CD4-positive, alpha-beta T cell treated with Interleukin-4 for 4 hours (primary cell): ENCODE results near the gene TUBGCP3.
A peak's percentile ranks its signal among the peaks of the same experiment; 100 is the strongest.
"Not testable (repeated sequence)": the region's sequence is repeated elsewhere in the genome, so short reads cannot be mapped to it uniquely, and the experiment has no call there.

Experiments
- DNase-seq: peaks from one replicate; pipeline ENCODE4 v3.0.0-alpha.2; 2020

Gene TUBGCP3

GRCh38 chr13:112587764-112588489 is at the start of gene TUBGCP3:
TSS of gene TUBGCP3 (minus strand) at chr13:112588153. CDS start at chr13:112587980, 173 bp downstream.
- peak; percentile 76 for DNase-seq

GRCh38 chr13:112637017-112637801 is 49.3 kb upstream of the TUBGCP3 start:
- no peak for DNase-seq

- no peak for DNase-seq
These were observed 48.5 kb upstream of the TUBGCP3 start for GRCh38 chr13:112636401-112636975.

- DNase-seq = no peak
These were observed 47.4 kb upstream of the TUBGCP3 start for GRCh38 chr13:112635323-112635722.

GRCh38 chr13:112634102-112634501 is 46.1 kb upstream of the TUBGCP3 start:
- no peak for DNase-seq

- not testable (repeated sequence) for DNase-seq
These were observed 42.3 kb upstream of the TUBGCP3 start for GRCh38 chr13:112630226-112630625.

GRCh38 chr13:112629161-112629560 is 41.2 kb upstream of the TUBGCP3 start:
- DNase-seq = no peak

GRCh38 chr13:112627613-112628012 is 39.7 kb upstream of the TUBGCP3 start:
- not testable (repeated sequence) for DNase-seq

- DNase-seq = no peak
These were observed 39.2 kb upstream of the TUBGCP3 start for GRCh38 chr13:112627161-112627560.

GRCh38 chr13:112626761-112627160 is 38.8 kb upstream of the TUBGCP3 start:
- no peak for DNase-seq

- no peak for DNase-seq
These were observed 38.2 kb upstream of the TUBGCP3 start for GRCh38 chr13:112626124-112626523.

GRCh38 chr13:112625698-112626097 is 37.7 kb upstream of the TUBGCP3 start:
- no peak for DNase-seq

- DNase-seq = no peak
These were observed 36.9 kb upstream of the TUBGCP3 start for GRCh38 chr13:112624602-112625430.

GRCh38 chr13:112624040-112624439 is 36.1 kb upstream of the TUBGCP3 start:
- DNase-seq = no peak

GRCh38 chr13:112623051-112623711 is 35.2 kb upstream of the TUBGCP3 start:
- DNase-seq = no peak

- no peak for DNase-seq
These were observed 34.4 kb upstream of the TUBGCP3 start for GRCh38 chr13:112622375-112622774.

GRCh38 chr13:112619730-112620631 is 32.0 kb upstream of the TUBGCP3 start:
- no peak for DNase-seq

GRCh38 chr13:112618501-112618900 is 30.5 kb upstream of the TUBGCP3 start:
- DNase-seq = no peak

GRCh38 chr13:112617754-112618375 is 29.9 kb upstream of the TUBGCP3 start:
- no peak for DNase-seq

GRCh38 chr13:112616586-112617362 is 28.8 kb upstream of the TUBGCP3 start:
- peak; percentile 4 for DNase-seq
